GM06990 (cell line): ENCODE data around the gene DPEP2.
"Not testable (repeated sequence)": the region's sequence is repeated elsewhere in the genome, so short reads cannot be mapped to it uniquely, and the experiment has no call there.

Experiments used
- DNase-seq: peaks from one replicate; pipeline ENCODE4 v3.0.0-alpha.2; 2011; ENCODE audit not compliant: insufficient read length; ENCODE audit errors: extremely low read depth
- H3K27me3 ChIP-seq: replicated peaks from 2 replicates; pipeline ENCODE4 v1.6.0; 2011; ENCODE audit warnings: low read length; ENCODE audit not compliant: control insufficient read depth, insufficient read depth
- H3K36me3 ChIP-seq: 2 replicates; pipeline ENCODE4 v1.5.1; 2011; ENCODE audit warnings: low read length; ENCODE audit not compliant: control insufficient read depth, insufficient read depth
- H3K4me3 ChIP-seq: replicated peaks from 2 replicates; pipeline ENCODE4 v1.5.1; 2011; ENCODE audit warnings: low read depth, mild to moderate bottlenecking, control low read depth, low read length
- CTCF ChIP-seq: IDR thresholded peaks from 2 replicates; pipeline ENCODE4 v1.5.1; 2011; ENCODE audit warnings: low read length, control low read depth, mild to moderate bottlenecking, inconsistent platforms; ENCODE audit not compliant: insufficient read depth, poor library complexity, severe bottlenecking

The DPEP2 gene

GRCh38 chr16:67998779-67999688 lies at the start of gene DPEP2:
Gene DPEP2 (minus strand): TSS chr16:67999484. CDS start chr16:67993212, 6,272 bp downstream.
- not testable (repeated sequence) for DNase-seq, H3K4me3 ChIP-seq, H3K27me3 ChIP-seq, H3K36me3 ChIP-seq

GRCh38 chr16:68047987-68048386 lies 48.7 kb upstream of the DPEP2 start:
- no peak for DNase-seq
- Histone ChIP-seq H3K36me3 (peaks cover 15% of the 10 kb centered on the region), H3K4me3 (no peak overlapping the region), H3K27me3 (no peaks in the 10 kb centered on the region)
- no peak for TF ChIP-seq CTCF

GRCh38 chr16:68046106-68046505 lies 46.8 kb upstream of the DPEP2 start:
- peaks cover 13% of the 10 kb centered on the region for H3K36me3 ChIP-seq
- no peak for TF ChIP-seq CTCF
- H3K27me3 ChIP-seq = no peaks in the 10 kb centered on the region
- DNase-seq = no peak
- no peak overlapping the region for H3K4me3 ChIP-seq

GRCh38 chr16:68041783-68042182 lies 42.5 kb upstream of the DPEP2 start:
- TF ChIP-seq CTCF = no peak

GRCh38 chr16:68040506-68041288 lies 41.4 kb upstream of the DPEP2 start:
- Histone ChIP-seq H3K27me3 (no peaks in the 10 kb centered on the region), H3K4me3 (no peak overlapping the region), H3K36me3 (no peaks in the 10 kb centered on the region; the same call in none of the 2 replicates)
- TF ChIP-seq CTCF = peak; percentile 89
- DNase-seq = peak; percentile 83

More at GRCh38 chr16:68041783-68042182, 42.5 kb upstream of the DPEP2 start:
- Histone ChIP-seq H3K4me3 (no peak overlapping the region), H3K36me3 (no peaks in the 10 kb centered on the region; the same call in none of the 2 replicates), H3K27me3 (no peaks in the 10 kb centered on the region)
- DNase-seq = no peak
